GM21723 (cell line): ENCODE measurements around the gene THAP8.

Experiments used
- ATAC-seq: cut with Tn5 transposase; IDR thresholded peaks from one replicate; pipeline ENCODE4 v1.9.1; 2021; ENCODE audit warnings: mild to moderate bottlenecking, moderate library complexity; ENCODE audit not compliant: unreplicated experiment

THAP8 gene

GRCh38 chr19:35995048-35995993 lies 58.8 kb downstream of the THAP8 start, which contains the start of gene SDHAF1:
TSS of gene SDHAF1 (plus strand) at chr19:35995188. CDS start at chr19:35995275, 87 bp downstream.
- peak; percentile 73 for ATAC-seq

- ATAC-seq, result no peak
These were observed 60.0 kb downstream of the THAP8 start for GRCh38 chr19:35993923-35994598.

- ATAC-seq, result no peak
These were observed 60.9 kb downstream of the THAP8 start for GRCh38 chr19:35992907-35993765.

GRCh38 chr19:35991731-35992450 lies 62.2 kb downstream of the THAP8 start:
- ATAC-seq, result no peak

- ATAC-seq, result no peak
These were observed 63.0 kb downstream of the THAP8 start for GRCh38 chr19:35990771-35991730.

- ATAC-seq, result no peak
These were observed 63.9 kb downstream of the THAP8 start for GRCh38 chr19:35990156-35990555.

- no peak for ATAC-seq
These were observed 65.3 kb downstream of the THAP8 start for GRCh38 chr19:35988824-35989223.

- ATAC-seq, result no peak
These were observed 66.6 kb downstream of the THAP8 start for GRCh38 chr19:35987571-35987896.

- ATAC-seq, result no peak
These were observed 67.2 kb downstream of the THAP8 start for GRCh38 chr19:35986664-35987570.

- no peak for ATAC-seq
These were observed 68.0 kb downstream of the THAP8 start for GRCh38 chr19:35986111-35986510.
